Muscle layer of duodenum (tissue), 2 donors: ENCODE results near the gene UBALD2.
A peak's percentile ranks its signal among the peaks of the same experiment; 100 is the strongest.
"Not testable (repeated sequence)": the region's sequence is repeated elsewhere in the genome, so short reads cannot be mapped to it uniquely, and the experiment has no call there.

Experiments used
- H3K27ac ChIP-seq: one replicate; pipeline ENCODE4 v1.7.0; 2013; ENCODE audit warnings: mild to moderate bottlenecking, low read length
- H3K27me3 ChIP-seq: one replicate; pipeline ENCODE4 v1.7.0; 2013; ENCODE audit warnings: low read depth, mild to moderate bottlenecking, control low read depth, low read length
- H3K36me3 ChIP-seq, 2 donors: one replicate each; pipeline ENCODE4 v1.7.0; 2013; ENCODE audit warnings: low read length in 2 of 2, control low read depth in 1 of 2, mild to moderate bottlenecking in 1 of 2; ENCODE audit not compliant: insufficient read depth in 2 of 2, control insufficient read depth in 1 of 2
- H3K4me1 ChIP-seq, 2 donors: one replicate each; pipeline ENCODE4 v1.7.0; 2013; ENCODE audit warnings: low read length in 2 of 2, mild to moderate bottlenecking in 2 of 2, control low read depth in 1 of 2, moderate library complexity in 1 of 2; ENCODE audit not compliant: insufficient read depth in 2 of 2, control insufficient read depth in 1 of 2
- H3K4me3 ChIP-seq, 2 donors: one replicate each; pipeline ENCODE4 v1.7.0; 2013; ENCODE audit warnings: low read length in 2 of 2, low read depth in 1 of 2, mild to moderate bottlenecking in 1 of 2
- H3K9me3 ChIP-seq, 2 donors: one replicate each; pipeline ENCODE4 v1.7.0; 2013; ENCODE audit warnings: low read length in 2 of 2, control low read depth in 1 of 2, mild to moderate bottlenecking in 1 of 2; ENCODE audit not compliant: control insufficient read depth in 1 of 2
- donor health status: healthy.

The UBALD2 gene

DNA sequence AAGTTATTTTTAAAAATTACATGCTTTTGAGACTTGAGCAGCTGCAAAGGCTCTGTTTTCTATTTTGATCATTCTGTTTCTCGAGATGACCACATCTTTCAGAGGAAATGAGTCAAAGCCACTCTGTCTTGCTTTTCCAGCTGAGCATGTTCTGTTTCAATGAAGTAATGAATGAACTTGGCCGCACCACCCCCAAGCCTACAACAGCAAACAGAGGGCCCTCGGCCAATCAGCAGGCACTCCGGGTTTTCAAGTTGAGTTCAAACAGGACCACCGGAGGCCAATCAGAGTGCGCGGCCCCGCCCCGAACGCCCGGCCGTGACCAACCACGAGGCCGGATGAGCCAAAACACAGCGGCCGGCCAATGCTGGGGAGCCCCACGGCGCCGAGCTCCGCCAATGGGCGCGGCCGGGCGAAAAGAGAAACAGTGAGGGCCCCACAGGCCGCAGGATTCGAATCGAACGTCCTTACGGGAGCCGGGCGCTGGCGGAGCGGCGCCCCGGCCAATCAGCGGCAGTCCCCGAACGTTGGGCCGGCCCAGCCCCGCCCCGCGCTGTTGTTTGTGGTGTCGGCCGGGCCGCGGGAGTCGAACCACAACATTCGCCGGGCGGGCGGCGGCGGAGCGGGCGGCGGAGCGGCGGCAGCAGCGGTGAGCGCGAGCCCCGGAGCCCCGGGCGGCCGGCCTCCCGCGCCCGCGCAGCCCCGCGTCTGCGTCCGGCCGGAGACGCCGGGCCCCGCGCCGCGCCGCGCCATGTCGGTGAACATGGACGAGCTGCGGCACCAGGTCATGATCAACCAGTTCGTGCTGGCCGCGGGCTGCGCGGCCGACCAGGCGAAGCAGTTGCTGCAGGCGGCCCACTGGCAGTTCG is at the start of gene UBALD2:
Gene UBALD2, plus strand, starts transcription at position 594 of the 869 bp plus-strand sequence. Its CDS starts 158 bp downstream, at position 752.
- Histone ChIP-seq H3K27ac (peak within 1 kb of the TSS; percentile 89), H3K4me3 (peak within 1 kb of the TSS; percentile 87 to 91), H3K9me3 (no peaks in the 10 kb centered on the region), H3K36me3 (peaks cover 0 to 4% of the 10 kb centered on the region in 2 donors), H3K27me3 (no peaks in the 10 kb centered on the region), H3K4me1 (peaks cover 11 to 39% of the 10 kb centered on the region in 2 donors)

DNA sequence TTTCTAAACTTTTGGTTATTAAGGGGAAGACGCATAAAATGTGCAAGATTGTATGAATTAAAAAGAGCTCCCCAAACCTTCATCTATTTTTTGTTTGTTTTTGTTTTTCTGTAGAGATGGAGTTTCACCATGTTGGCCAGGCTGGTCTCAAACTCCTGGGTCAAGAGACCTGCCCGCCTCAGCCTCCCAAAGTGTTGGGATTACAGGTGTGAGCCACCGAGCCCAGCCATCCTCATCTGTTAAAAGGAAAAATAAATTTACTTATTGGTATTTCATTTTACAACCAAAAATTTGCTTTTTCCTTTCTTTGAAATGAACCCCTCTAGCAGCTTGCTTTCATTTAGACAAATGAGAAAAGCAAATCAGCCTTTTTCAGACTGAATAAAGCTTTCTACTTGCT is 48.1 kb upstream of the UBALD2 start:
- H3K27ac ChIP-seq: no peak overlapping the region
- H3K27me3 ChIP-seq: no peaks in the 10 kb centered on the region
- H3K9me3 ChIP-seq: no peaks in the 10 kb centered on the region
- H3K4me1 ChIP-seq: no peaks in the 10 kb centered on the region
- no peak overlapping the region for H3K4me3 ChIP-seq
- H3K36me3 ChIP-seq: no peaks in the 10 kb centered on the region

DNA sequence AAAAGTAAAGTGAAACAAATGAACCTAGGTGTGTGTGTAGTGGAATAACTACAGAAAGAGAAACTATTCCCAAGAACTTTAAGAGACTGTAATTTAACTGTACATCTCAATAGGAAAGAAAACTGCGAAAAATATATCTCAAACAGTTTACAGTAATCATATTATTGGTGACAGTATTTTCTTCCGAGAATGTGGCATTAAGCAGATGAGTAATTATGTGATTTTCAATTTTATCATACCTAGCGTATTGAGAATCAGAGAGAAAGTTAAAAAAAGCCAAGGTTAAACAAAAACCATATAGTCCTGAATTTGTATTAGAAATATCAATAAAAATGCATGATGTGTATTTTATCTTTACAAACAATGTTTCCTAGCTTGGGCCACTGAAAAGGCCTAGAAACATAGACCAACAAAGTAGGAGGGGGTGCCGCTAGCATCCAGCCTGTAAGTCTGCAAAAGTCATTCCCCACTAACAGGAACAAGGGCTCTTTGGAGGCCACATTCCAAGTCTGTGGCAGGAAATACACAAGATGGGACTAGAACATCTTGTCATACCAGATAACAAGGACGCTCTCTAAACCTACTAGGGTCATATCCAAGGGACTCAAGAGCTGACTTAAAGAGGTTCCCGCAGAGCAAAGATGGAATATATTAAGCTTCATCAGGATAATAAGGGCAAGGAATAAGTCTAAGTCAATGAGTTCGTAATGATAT is 45.3 kb upstream of the UBALD2 start:
- Histone ChIP-seq H3K9me3 (no peaks in the 10 kb centered on the region), H3K27me3 (no peaks in the 10 kb centered on the region), H3K27ac (no peak overlapping the region), H3K4me1 (no peaks in the 10 kb centered on the region), H3K36me3 (no peaks in the 10 kb centered on the region), H3K4me3 (no peak overlapping the region)

DNA sequence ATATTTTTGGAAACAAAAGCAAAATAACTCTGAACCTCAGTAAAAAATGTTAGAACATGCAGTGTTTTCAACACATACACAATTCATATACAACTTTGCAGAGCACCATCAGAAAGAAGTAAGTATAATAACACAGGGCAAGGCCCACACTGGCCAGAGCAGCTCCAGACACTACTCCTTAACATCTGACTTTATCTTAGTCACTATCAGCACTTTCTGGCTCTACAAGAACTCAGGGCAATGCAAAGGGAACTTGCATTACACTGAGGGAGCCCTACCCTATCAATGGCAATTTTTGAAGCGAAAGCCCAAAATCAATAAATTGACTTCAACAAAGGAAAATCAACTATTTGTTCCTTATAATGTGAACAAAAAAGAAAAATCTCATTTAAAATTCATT is 41.3 kb upstream of the UBALD2 start:
- H3K9me3 ChIP-seq: no peaks in the 10 kb centered on the region
- no peaks in the 10 kb centered on the region for H3K36me3 ChIP-seq
- H3K27me3 ChIP-seq: no peaks in the 10 kb centered on the region
- no peaks in the 10 kb centered on the region for H3K4me1 ChIP-seq
- H3K4me3 ChIP-seq: no peak overlapping the region
- H3K27ac ChIP-seq: no peak overlapping the region

DNA sequence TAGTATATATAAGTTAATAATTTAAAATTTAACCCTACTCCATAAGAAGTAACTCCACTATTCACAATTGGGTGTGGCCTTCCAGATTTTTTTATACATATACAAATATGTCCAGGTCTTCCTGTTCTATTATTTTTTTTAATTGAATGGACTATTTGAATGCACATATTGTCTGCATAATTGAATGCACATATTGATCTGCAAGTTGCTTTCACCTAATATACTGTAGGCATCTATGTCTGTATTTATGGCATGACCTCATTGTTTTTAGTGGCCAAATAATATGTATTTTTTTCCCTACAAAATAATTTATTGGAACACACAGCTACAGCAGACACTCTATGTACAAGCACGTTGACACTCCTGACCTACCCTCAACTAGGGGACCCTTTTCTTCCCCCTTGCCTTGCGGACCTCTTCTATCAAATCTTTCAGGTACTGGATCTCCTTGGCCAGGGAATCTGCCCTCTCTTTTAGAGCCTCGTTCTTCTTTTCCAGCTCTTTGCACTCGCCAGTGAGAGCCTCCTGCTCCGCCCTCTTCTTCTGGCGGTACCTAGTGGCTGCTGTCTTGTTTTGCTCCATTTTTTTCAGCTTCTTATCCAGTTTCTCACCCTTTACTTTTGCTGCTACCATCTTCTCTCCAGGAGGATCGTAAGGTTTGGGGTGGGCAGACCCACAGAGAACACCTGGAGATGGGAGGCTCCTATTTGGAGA is 39.6 kb upstream of the UBALD2 start:
- not testable (repeated sequence) for H3K9me3 ChIP-seq, H3K4me1 ChIP-seq, H3K4me3 ChIP-seq, H3K27me3 ChIP-seq, H3K27ac ChIP-seq, H3K36me3 ChIP-seq

DNA sequence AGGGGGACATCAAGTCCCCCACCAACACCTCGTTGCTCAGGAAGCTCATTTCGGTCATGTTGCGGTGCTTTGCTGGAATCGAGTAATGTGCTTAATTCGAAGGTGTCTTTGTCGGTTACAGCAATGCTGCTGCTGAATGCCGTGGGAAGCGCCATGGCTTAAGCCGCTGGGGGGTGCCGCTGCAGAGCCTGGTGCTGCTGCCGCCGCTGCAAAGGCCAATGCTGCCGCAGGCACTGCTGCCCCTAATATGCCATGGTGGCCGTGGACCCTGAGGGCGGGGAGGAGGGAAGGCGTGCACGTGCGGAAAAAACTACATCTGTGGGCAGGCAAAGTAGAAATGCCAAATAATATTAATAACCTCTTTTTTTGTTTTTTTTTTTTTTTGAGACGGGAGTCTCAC is 38.4 kb upstream of the UBALD2 start:
- not testable (repeated sequence) for H3K4me3 ChIP-seq, H3K4me1 ChIP-seq, H3K27me3 ChIP-seq, H3K9me3 ChIP-seq, H3K36me3 ChIP-seq, H3K27ac ChIP-seq

DNA sequence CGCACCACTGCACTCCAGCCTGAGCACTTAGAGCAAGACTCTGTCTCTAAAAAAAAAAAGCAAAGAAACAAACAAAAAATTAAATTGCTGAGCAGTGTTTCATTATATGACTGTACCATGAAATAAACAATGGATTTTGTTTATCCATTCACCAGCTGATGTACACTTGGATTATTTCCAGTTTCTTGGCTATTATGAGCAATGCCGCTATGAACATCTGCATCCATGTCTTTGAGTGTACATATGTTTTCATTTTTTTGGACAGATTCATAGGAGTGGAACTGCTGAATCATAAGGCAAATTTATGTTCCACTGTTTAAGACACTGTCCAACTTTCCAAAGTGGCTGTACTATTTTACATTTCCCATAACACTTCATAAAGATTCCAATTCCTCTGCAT is 32.8 kb upstream of the UBALD2 start:
- Histone ChIP-seq H3K4me3 (no peak overlapping the region), H3K27ac (no peak overlapping the region), H3K9me3 (no peaks in the 10 kb centered on the region), H3K27me3 (no peaks in the 10 kb centered on the region), H3K36me3 (no peaks in the 10 kb centered on the region), H3K4me1 (no peaks in the 10 kb centered on the region)

DNA sequence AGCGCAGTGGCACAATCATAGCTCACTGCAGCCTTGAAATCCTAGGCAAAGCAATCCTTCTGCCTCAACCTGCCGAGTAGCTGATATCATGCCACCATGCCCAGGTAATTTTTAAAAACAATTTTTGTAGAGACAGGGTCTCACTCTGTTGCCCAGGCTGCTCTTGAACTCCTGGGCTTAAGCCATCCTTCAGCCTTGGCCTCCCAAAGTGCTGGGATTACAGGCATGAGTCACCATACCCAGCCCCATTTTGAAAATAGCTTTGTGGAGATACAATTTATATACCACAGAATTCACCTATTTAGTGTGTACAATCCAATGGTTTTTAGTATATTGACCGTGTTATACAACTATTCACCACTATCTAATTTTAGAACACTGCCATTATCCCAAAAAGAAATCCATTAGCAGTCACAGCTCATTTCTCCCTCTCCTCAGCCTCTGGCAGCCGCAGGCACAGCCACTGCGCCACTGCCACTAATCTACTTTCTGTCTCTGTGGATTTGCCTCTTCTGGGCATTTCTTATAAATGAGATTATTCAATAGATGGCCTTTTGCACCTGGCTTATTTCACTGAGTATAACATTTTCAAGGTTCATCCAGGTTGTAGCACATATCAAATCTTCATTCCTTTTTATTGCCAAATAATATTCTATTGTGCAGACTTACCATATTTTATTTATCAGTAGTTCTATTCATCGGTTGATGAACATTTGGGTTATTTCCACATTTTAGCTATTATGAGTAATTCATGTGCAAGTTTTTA is 31.4 kb upstream of the UBALD2 start:
- no peak overlapping the region for H3K27ac ChIP-seq
- H3K36me3 ChIP-seq: no peaks in the 10 kb centered on the region
- H3K27me3 ChIP-seq: no peaks in the 10 kb centered on the region
- no peak overlapping the region for H3K4me3 ChIP-seq
- no peaks in the 10 kb centered on the region for H3K4me1 ChIP-seq
- H3K9me3 ChIP-seq: no peaks in the 10 kb centered on the region

DNA sequence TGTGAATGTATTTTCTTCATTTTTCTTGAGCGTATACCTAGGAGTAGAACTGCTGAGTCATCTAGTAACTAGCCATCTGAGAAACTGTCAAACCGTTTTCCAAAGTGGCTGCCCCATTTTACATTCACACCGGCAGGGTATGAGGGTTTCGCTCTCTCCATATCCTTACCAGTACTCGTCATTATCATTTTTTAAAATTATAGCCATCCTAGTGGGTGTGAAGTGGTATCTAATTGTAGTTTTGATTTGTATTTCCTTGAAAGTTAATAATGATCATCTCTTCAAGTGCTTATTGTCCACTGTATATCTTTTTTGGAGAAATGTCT is 30.8 kb upstream of the UBALD2 start:
- no peak overlapping the region for H3K27ac ChIP-seq
- peaks cover 0 to 3% of the 10 kb centered on the region in 2 donors for H3K4me1 ChIP-seq

DNA sequence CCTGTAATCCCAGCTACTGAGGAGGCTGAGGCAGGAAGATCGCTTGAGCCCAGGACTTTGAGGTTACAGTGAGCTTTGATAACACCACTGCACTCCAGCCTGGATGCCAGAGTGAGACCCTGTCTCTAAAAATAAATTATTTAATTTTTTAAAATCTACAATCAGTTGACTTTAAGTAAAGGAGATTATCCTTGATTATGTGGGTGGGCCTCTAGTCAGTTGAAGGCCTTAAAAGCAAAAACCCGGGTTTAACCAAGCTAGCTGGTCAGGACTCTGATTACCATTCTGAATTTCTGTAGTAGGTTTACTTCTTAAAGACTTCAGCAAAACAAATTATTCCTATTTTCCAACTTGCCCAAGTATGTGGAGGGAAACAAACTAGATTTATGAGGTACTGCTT is 29.3 kb upstream of the UBALD2 start:
- Histone ChIP-seq H3K4me1 (peaks cover 0 to 9% of the 10 kb centered on the region in 2 donors), H3K9me3 (no peaks in the 10 kb centered on the region), H3K36me3 (no peaks in the 10 kb centered on the region), H3K4me3 (no peak overlapping the region), H3K27ac (no peak overlapping the region), H3K27me3 (no peaks in the 10 kb centered on the region)

More for the DNA sequence above, 30.8 kb upstream of the UBALD2 start:
- Histone ChIP-seq H3K36me3 (no peaks in the 10 kb centered on the region), H3K9me3 (no peaks in the 10 kb centered on the region), H3K27me3 (no peaks in the 10 kb centered on the region), H3K4me3 (no peak overlapping the region)

DNA sequence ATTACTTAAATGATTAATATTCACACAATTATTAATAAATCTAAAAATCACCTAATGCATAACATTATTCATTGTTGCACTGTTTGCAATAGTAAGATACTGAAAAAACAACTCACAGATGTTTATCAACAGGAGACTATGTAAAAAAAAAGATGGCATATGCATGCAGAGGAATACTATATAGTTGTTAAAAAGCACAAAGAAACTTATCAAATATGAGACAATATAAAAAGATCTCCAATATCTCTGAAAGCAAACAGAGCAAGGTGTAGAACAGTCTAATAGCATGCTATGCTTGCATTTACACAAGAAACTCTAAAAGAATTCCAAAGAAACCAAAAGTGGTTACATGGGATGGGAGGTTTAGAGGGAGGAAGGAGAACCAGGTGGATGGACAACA is 28.5 kb upstream of the UBALD2 start:
- Histone ChIP-seq H3K4me3 (no peak overlapping the region), H3K36me3 (no peaks in the 10 kb centered on the region), H3K27me3 (peaks cover 3% of the 10 kb centered on the region), H3K4me1 (peaks cover 4 to 9% of the 10 kb centered on the region in 2 donors), H3K27ac (no peak overlapping the region), H3K9me3 (no peaks in the 10 kb centered on the region)
